Tibial nerve (tissue), 4 donors: Measurements from ENCODE around the gene XRCC4. TPM values are rescaled to one million over a fixed set of nuclear protein-coding genes. Genes with fewer than 3 reads are reported as not detected.

ENCODE experiments used
- DNase-seq, 2 donors: peaks; one replicate each; pipeline ENCODE4 v3.0.0-alpha.2; 2019; ENCODE audit warnings: low spot score in 2 of 2
- H3K27ac ChIP-seq, 4 donors: fragments of 200-600 bp; sonication (generic) in 3 of 4; one replicate each; pipeline ENCODE4 v1.5.1; 2017 to 2019; ENCODE audit warnings: mild to moderate bottlenecking in 1 of 4
- H3K27me3 ChIP-seq, 2 donors: fragments of 200-600 bp; sonication (generic) in 1 of 2; one replicate each; pipeline versions ENCODE4 v1.5.1 to v1.6.0; 2017 to 2019
- H3K36me3 ChIP-seq, 3 donors: fragments of 200-600 bp; sonication (generic); one replicate each; pipeline ENCODE4 v1.5.1; 2018 to 2019
- H3K4me1 ChIP-seq, 4 donors: fragments of 200-600 bp; sonication (generic) in 3 of 4; one replicate each; pipeline ENCODE4 v1.5.1; 2017 to 2019
- H3K4me3 ChIP-seq, 4 donors: fragments of 200-600 bp; sonication (generic) in 3 of 4; one replicate each; pipeline ENCODE4 v1.5.1; 2017 to 2019; ENCODE audit warnings: mild to moderate bottlenecking in 1 of 4, moderate library complexity in 1 of 4
- H3K9me3 ChIP-seq, 4 donors: fragments of 200-600 bp; sonication (generic) in 3 of 4; one replicate each; pipeline ENCODE4 v1.5.1; 2017 to 2019
- CTCF ChIP-seq, 5 experiments: fragments of 200-600 bp in 3 of 5; fragments of 450-650 bp in 2 of 5; sonication (generic) in 3 of 5; IDR thresholded peaks; one replicate each; pipeline ENCODE4 v1.5.1; 2016 to 2019; ENCODE audit warnings: antibody characterized with exemption in 5 of 5, mild to moderate bottlenecking in 3 of 5, moderate library complexity in 2 of 5
- EP300 ChIP-seq, 2 donors: sonication (generic); formaldehyde crosslinking; IDR thresholded peaks; one replicate each; pipeline ENCODE4 v1.6.1; 2017; ENCODE audit warnings: antibody characterized with exemption in 2 of 2, mild to moderate bottlenecking in 1 of 2
- POLR2A ChIP-seq, 2 donors: fragments of 450-650 bp; IDR thresholded peaks; one replicate each; pipeline ENCODE4 v1.6.1; 2017; ENCODE audit warnings: antibody characterized with exemption in 2 of 2, mild to moderate bottlenecking in 2 of 2, moderate library complexity in 2 of 2
- small RNA-seq: library from RNA; depleted of rRNA; stranded (forward); fragments of <200 nt; gene quantifications from one replicate; pipeline ENCODE3, GENCODE V24; 2016
- total RNA-seq, 4 donors: library from RNA; depleted of rRNA; stranded (reverse); fragments of >200 nt; gene quantifications; one replicate each; pipeline ENCODE4 v1.1.0, GENCODE V29; 2016

Gene XRCC4
- total RNA-seq, 4 donors from 2014 or later: 3.1 to 11.7 (median 8.2) TPM

- no peak for TF ChIP-seq POLR2A (IDR thresholded peaks at IDR 0.05)
- TF ChIP-seq CTCF (IDR thresholded peaks at IDR 0.05): no peak
- no peak for TF ChIP-seq EP300 (IDR thresholded peaks at IDR 0.05)
- no peaks in the 10 kb centered on the region for H3K9me3 ChIP-seq
- no peaks in the 10 kb centered on the region for H3K36me3 ChIP-seq
- H3K4me1 ChIP-seq: no peaks in the 10 kb centered on the region
- no peak for DNase-seq
- no peaks in the 10 kb centered on the region for H3K27me3 ChIP-seq
- no peak overlapping the region for H3K4me3 ChIP-seq
- H3K27ac ChIP-seq: no peak overlapping the region
These were observed 324.4 kb downstream of the XRCC4 start for GRCh38 chr5:83401775-83402174.

Small RNA genes within 50 kb of the gene (small RNA-seq; reads per million reads assigned to genes)
- 0.47 reads per million for gene SCARNA18

Other genes with a start within 250 kb of the XRCC4 start
- 10 to 100 TPM; 27.8 to 44.6 (median 35.4) TPM for gene TMEM167A, start 153 bp upstream of the XRCC4 start, total RNA-seq